ENCODE measurements around the gene PTGES3.

PTGES3 gene

GRCh38 chr12:56722832-56723231 lies 34.7 kb upstream of the PTGES3 start:
- TF ChIP-seq, protein P1, sequence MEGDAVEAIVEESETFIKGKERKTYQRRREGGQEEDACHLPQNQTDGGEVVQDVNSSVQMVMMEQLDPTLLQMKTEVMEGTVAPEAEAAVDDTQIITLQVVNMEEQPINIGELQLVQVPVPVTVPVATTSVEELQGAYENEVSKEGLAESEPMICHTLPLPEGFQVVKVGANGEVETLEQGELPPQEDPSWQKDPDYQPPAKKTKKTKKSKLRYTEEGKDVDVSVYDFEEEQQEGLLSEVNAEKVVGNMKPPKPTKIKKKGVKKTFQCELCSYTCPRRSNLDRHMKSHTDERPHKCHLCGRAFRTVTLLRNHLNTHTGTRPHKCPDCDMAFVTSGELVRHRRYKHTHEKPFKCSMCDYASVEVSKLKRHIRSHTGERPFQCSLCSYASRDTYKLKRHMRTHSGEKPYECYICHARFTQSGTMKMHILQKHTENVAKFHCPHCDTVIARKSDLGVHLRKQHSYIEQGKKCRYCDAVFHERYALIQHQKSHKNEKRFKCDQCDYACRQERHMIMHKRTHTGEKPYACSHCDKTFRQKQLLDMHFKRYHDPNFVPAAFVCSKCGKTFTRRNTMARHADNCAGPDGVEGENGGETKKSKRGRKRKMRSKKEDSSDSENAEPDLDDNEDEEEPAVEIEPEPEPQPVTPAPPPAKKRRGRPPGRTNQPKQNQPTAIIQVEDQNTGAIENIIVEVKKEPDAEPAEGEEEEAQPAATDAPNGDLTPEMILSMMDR (IDR thresholded peaks at IDR 0.05) = no peak

DNA sequence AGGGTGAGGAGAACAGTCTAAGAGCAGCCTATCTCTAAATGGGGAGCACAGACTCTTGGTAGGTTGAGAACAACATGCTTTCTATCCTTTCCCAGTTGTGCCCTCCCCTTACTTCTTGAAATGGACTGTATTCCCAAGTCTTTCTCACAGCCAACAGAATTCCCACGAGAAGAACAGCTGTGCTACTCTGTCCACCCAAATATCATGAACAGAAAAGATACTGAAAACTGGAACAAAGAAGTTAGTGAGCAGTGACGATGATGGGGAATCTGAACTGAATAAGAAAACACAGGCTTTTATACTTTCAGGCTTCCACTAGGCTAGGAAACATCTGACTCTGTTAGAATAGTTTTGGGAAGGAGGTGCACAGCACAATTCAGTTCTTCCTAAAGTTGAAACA lies 33.6 kb upstream of the PTGES3 start:
- TF ChIP-seq, protein P1 (IDR thresholded peaks at IDR 0.05) = no peak

- TF ChIP-seq, protein P1 (IDR thresholded peaks at IDR 0.05) = no peak
These were observed 33.1 kb upstream of the PTGES3 start for GRCh38 chr12:56721216-56721615.

DNA sequence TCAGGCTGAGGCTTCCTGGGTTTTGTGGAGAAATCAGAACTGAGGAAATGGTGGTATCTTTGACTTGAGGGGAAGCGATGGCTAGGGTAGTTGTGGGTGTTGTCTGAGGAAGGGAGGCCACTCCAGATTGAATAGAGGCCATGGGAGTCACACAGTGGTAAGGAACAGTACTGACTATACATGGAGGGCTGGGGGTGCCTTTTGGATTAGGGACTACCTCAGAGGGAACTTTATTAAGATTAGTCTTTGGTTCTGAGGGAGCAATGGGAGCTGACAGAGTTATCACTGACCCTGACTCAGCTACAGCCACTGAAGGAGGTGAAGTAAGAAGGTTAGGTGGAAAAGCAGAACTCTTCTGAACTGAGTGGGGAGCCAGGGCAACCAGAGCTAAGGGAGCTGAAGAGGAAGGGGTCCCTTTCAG lies 32.7 kb upstream of the PTGES3 start:
- TF ChIP-seq, protein P1 (IDR thresholded peaks at IDR 0.05) = no peak

DNA sequence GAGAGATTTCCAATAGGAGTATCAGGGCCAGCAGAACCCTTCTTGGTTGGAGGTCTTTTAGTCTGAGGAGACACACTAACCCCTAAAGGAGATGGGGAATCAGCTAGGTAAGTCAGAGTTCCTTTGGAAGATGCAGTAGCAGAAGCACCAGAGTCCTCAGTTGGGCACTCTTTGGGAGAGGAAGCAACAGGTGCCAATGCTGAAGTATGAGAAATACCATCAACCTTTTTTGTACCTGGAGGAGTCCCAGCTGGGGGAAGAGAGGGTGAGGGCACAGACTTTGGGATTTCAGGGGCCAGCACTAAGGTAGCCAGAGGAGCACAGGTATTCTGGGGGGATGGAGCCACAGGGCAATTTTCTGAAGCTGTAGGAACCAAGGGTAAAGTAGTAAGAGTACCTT lies 31.0 kb upstream of the PTGES3 start:
- TF ChIP-seq, protein P1 (IDR thresholded peaks at IDR 0.05) = no peak

DNA sequence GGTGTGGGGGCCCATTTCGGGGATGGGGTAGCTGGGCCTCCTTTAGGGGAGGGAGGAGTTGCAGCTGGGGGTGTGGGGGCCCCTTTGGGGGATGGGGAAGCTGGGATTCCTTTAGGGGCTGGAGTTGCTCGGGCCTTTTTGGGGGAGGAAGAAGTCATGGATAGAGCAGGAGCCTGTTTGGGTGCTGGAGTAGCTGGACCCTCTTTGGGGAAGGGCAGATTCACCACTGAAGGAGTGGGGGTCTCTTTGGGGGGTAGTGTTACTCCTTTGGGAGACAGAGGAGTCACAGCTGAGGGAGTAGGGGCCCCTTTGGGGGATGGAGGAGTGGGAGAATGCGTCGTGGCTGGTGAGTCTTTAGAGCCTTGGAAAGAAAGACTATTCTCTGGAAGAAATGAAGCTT lies 30.6 kb upstream of the PTGES3 start:
- TF ChIP-seq, protein P1 (IDR thresholded peaks at IDR 0.05) = no peak

GRCh38 chr12:56718149-56718548 lies 30.1 kb upstream of the PTGES3 start:
- TF ChIP-seq, protein P1 (IDR thresholded peaks at IDR 0.05) = no peak

Measured in LNCAP (cell line).